Fibroblast of skin of right biceps (primary cell): Measurements from ENCODE around the gene TMEM38B.
"Not testable (repeated sequence)": the region's sequence is repeated elsewhere in the genome, so short reads cannot be mapped to it uniquely, and the experiment has no call there.

Source experiments
- DNase-seq: peaks from one replicate; pipeline ENCODE4 v3.0.0-alpha.2; 2013

Gene TMEM38B

DNA sequence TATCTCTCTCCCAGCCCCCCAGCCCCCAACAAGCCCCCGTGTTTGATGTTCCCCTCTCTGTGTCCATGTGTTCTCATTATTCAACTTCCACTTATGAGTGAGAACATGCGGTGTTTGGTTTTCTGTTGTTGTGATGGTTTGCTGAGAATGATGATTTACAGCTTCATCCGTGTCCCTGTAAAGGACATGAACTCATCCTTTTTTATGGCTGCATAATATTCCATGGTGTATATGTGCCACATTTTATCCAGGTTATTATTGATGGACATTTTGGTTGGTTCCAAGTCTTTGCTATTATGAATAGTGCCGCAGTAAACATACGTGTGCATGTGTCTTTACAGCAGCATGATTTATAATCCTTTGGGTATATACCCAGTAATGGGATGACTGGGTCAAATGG, 33.9 kb downstream of the TMEM38B start:
- DNase-seq = not testable (repeated sequence)

DNA sequence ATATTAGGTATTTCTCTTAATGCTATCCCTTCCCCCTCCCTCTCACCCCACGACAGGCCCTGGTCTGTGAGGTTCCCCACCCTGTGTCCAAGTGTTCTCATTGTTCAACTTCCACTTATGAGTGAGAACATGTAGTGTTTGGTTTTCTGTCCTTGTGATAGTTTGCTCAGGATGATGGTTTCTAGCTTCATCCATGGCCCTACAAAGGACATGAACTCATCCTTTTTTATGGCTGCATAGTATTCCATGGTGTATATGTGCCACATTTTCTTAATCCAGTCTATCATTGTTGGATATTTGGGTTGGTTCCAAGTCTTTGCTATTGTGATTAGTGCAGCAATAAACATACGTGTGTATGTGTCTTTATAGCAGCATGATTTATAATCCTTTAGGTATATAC, 37.1 kb downstream of the TMEM38B start:
- DNase-seq = not testable (repeated sequence)

DNA sequence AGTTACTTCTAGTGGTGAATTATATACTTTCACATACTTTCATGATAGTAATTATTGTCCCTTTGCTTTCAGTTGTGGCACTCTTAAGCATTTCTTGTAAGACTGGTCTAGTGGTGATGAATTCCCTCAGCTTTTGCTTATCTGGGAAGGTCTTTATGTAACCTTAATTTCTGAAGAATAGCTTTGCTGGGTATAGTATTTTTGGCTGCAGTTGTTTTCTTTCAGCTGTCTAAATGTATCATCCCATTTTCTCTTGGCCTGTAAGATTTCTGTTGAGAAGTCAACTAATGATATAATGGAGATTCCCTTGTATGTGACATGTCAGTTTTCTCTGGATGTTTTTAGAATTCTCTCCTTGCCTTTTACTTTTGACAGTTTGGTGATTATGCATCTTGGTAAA, 41.0 kb downstream of the TMEM38B start:
- no peak for DNase-seq

DNA sequence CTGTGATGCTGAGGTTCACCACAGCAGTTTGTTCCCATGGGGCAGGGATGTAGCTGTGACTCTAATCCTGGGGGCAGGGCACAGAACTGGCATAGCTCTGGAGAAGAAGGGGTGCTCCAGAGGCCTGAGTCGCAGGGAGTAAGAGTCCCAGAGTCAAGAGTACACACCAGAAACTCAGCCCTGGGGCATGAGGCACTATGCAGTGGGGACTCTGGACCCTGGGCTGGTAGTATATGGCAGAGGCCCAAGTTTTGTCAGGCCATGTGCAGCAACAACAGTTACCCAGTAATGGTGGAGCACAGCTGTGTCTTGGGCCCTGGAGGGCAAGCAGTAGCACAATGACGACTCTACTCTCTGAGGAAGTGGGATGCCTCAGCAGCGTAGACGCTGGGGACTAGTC, 42.9 kb downstream of the TMEM38B start:
- DNase-seq = no peak

GRCh38 chr9:105742088-105742487, 47.7 kb downstream of the TMEM38B start:
- no peak for DNase-seq

- not testable (repeated sequence) for DNase-seq
These were observed 53.0 kb downstream of the TMEM38B start for GRCh38 chr9:105747325-105747724.

- no peak for DNase-seq
These were observed 57.4 kb downstream of the TMEM38B start for GRCh38 chr9:105751761-105752160.

DNA sequence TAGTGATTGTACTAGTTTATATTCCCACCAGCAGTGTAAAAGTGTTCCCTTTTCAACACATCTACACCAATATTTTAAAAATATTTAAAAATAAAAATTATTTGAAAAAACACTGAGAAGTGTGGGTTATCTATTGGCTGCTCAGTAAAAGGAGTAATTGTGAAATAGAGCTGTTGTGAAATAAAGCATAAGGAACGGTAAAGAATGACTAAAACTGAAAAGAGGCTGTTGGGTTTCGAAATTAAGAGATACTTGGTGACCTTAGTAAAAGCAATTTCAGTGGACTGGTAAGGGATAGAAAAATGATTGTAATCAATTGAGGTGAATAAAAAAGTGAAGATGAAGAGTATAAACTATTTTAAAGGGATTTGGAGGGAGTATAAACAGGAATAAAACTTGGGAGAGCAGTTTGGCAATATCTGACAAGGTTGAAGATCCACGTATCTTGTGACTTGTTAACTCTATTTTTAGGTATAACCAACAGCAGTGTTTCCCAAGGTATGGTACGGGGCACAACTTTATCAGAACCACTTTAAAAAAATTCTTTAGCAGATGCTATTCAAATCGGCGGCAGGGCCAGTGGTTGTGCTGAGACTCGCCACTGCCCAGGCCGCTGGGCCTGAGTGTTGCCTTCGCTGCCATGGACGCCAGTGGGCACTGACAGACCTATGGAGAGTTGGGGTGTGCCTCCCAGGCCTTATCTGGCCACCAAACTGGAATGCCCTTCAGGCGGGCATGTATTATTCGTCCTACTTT, 63.3 kb downstream of the TMEM38B start:
- no peak for DNase-seq

GRCh38 chr9:105760053-105760452, 65.7 kb downstream of the TMEM38B start:
- DNase-seq = peak; percentile 26

GRCh38 chr9:105782561-105783494, 88.5 kb downstream of the TMEM38B start:
- DNase-seq = not testable (repeated sequence)

DNA sequence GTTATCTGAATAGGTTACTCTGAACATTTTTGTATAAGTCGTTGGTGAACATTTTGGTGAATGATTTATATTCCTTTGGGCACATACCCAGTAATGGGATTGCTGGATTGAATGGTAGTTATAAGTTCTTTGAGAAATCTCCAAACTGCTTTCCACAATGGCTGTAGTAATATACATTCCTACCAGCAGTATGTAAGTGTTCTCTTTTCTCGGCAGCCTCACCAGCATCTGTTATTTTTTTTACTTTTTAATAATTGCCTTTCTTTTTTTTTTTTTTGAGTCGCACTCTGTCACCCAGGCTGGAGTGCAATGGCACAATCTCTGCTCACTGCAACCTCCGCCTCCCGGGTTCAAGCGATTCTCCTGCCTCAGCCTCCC, 89.1 kb downstream of the TMEM38B start:
- not testable (repeated sequence) for DNase-seq

- DNase-seq = not testable (repeated sequence)
These were observed 92.5 kb downstream of the TMEM38B start for GRCh38 chr9:105786796-105787195.

GRCh38 chr9:105816202-105816744, 121.9 kb downstream of the TMEM38B start:
- no peak for DNase-seq

- DNase-seq = no peak
These were observed 122.6 kb downstream of the TMEM38B start for GRCh38 chr9:105816981-105817380.

GRCh38 chr9:105818903-105819302, 124.6 kb downstream of the TMEM38B start:
- DNase-seq = no peak

DNA sequence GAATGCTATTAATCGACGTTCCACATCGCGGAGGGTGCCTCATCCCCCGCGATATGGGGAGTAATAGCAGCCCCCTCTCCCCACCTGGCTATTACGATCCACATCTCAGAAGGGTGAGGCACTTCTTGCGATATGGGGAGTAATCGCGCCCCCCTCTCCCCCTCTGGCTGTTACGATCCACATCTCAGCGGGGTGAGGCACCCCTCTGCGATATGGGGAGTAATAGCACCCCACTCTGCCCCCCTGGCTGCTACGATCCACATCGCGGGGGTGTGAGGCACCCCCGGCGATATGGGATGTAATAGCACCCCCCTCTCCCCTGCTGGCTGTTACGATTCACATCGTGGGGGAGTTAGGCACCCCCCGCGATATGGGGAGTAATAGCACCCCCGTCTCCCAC, 128.5 kb downstream of the TMEM38B start:
- DNase-seq = no peak
